ENCODE data around the gene EPB41L5.

DNA sequence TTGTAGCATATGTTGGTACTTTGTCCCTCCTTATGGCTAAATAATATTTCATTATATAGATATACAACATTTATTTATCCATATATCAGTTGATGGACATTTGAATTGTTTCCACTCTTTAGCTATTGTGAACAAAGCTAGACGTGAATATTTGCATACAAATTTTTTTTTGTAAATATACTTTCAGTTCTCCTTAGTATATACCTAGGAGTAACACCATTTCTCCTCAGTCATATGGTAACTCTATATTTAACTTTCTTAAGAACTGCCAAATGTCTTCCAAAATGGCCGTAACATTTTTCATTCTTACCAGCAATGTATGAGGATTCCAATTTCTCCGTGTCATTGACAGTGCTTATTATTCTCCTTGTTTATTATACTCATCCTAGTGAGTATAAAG, 135.8 kb downstream of the EPB41L5 start:
- no peak for TF ChIP-seq POLR2AphosphoS5 (IDR thresholded peaks at IDR 0.05; ENCODE audit: borderline replicate concordance, low read depth, low read length)
- no peak for TF ChIP-seq EZH2 (IDR thresholded peaks at IDR 0.05)
- TF ChIP-seq FOXP2 (optimal IDR thresholded peaks at IDR 0.05; ENCODE audit: control extremely low read depth, extremely low read length, insufficient read depth) = no peak

All from SK-N-MC (cell line).